GM12875 (cell line): ENCODE results near the gene CDCA3.
A peak's percentile ranks its signal among the peaks of the same experiment; 100 is the strongest.

Source experiments
- H3K4me3 ChIP-seq: one replicate; pipeline ENCODE4 v1.5.1; 2011; ENCODE audit warnings: low read depth, low read length, control low read depth
- CTCF ChIP-seq: IDR thresholded peaks from 2 replicates; pipeline ENCODE4 v1.5.1; 2011; ENCODE audit warnings: low read depth, mild to moderate bottlenecking, control low read depth, inconsistent platforms, low read length, moderate library complexity, borderline replicate concordance; ENCODE audit not compliant: insufficient read depth

CDCA3 gene

GRCh38 chr12:6819106-6820030, 31.7 kb downstream of the CDCA3 start:
- H3K4me3 ChIP-seq = no peak overlapping the region
- TF ChIP-seq CTCF = peak; percentile 10; the same call in 1 of the 2 replicates

DNA sequence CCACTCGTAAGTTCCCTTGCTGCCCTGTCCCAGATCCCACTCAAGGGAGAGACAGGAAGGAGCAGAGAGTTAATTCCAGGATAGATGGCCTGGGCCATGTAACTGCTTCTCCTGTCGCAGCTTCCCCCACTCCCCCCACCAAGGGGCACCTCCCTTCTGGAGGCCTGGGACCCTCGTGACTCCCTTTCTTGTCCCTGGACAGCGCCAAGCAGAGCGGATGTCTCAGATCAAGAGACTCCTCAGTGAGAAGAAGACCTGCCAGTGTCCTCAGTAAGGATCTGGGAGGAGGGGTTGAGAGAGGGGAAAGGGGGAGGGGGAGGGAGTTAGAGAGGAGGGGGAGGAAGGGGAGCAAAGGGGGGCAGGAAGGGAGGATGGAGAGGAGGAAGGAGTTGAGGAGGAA, 32.4 kb downstream of the CDCA3 start:
- TF ChIP-seq CTCF = no peak
- no peak overlapping the region for H3K4me3 ChIP-seq

DNA sequence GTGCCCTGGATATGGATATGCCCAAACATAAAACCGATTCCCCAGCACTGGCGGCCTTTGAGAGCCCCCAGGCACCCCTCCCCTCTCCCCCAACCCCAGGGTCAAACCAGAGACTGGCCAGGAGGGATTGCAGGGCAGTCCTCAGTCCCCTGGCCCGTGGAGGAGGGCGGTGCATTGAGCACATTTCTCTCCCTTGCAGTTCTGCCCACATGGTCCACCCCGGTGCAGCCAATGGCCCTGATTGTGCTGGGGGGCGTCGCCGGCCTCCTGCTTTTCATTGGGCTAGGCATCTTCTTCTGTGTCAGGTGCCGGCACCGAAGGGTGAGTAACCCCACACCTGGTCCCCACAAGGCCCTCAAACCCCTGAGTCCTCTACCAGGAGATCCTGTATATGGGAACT, 32.9 kb downstream of the CDCA3 start:
- TF ChIP-seq CTCF = no peak
- H3K4me3 ChIP-seq = no peak overlapping the region

DNA sequence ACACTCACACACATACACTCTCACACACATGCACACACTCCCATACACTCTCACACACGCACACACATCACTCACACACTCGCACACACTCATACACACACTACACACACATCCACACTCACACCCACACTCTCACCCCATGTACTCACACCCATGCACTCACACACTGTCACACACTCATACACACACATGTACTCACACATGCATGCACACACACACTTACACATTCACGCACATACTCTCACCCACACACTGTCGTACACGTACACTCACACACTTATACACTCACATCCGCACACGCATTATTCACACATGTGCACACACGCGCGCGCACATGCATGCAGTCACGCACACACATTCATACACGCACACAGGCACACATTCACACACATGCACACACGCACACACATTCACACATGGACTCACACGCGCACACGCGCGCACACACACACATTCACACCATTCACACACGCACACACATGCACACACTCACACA, 33.4 kb downstream of the CDCA3 start:
- no peak overlapping the region for H3K4me3 ChIP-seq
- no peak for TF ChIP-seq CTCF

GRCh38 chr12:6817098-6817497, 34.0 kb downstream of the CDCA3 start:
- H3K4me3 ChIP-seq = no peak overlapping the region
- no peak for TF ChIP-seq CTCF

- no peak for TF ChIP-seq CTCF
- H3K4me3 ChIP-seq = no peak overlapping the region
These were observed 34.5 kb downstream of the CDCA3 start for GRCh38 chr12:6816598-6816997.

- no peak for TF ChIP-seq CTCF
- H3K4me3 ChIP-seq = no peak overlapping the region
These were observed 37.7 kb downstream of the CDCA3 start for GRCh38 chr12:6813363-6813762.
